NCI-H2196 (cell line): Measurements from ENCODE around the gene GPX6.
"Not testable (repeated sequence)": the region's sequence is repeated elsewhere in the genome, so short reads cannot be mapped to it uniquely, and the experiment has no call there.

Experiments used
- DNase-seq: peaks from one replicate; lab custom pipeline; 2025; ENCODE audit not compliant: unreplicated experiment; lab: John Stamatoyannopoulos, UW

The GPX6 gene

GRCh38 chr6:28525496-28526039 lies 10.0 kb upstream of the GPX6 start, which contains the start of gene GPX5:
GPX5 (plus strand) TSS chr6:28525881; CDS start chr6:28526014, 133 bp downstream.
- no peak for DNase-seq

GRCh38 chr6:28523241-28523622 lies 7.6 kb upstream of the GPX6 start:
- no peak for DNase-seq

GRCh38 chr6:28522594-28523240 lies 7.1 kb upstream of the GPX6 start:
- no peak for DNase-seq

- no peak for DNase-seq
Observed at GRCh38 chr6:28517964-28518363, 2.4 kb upstream of the GPX6 start.

- not testable (repeated sequence) for DNase-seq
Observed at GRCh38 chr6:28512387-28512786, 3.2 kb downstream of the GPX6 start.

- no peak for DNase-seq
Observed at GRCh38 chr6:28511628-28512300, 3.8 kb downstream of the GPX6 start.

- no peak for DNase-seq
Observed at GRCh38 chr6:28506807-28507475, 8.7 kb downstream of the GPX6 start.

GRCh38 chr6:28505733-28506132 lies 9.9 kb downstream of the GPX6 start:
- no peak for DNase-seq

- DNase-seq = not testable (repeated sequence)
Observed at GRCh38 chr6:28502709-28503305, 12.8 kb downstream of the GPX6 start.

GRCh38 chr6:28502136-28502535 lies 13.5 kb downstream of the GPX6 start:
- not testable (repeated sequence) for DNase-seq

GRCh38 chr6:28501259-28501658 lies 14.3 kb downstream of the GPX6 start:
- no peak for DNase-seq

- no peak for DNase-seq
Observed at GRCh38 chr6:28497893-28498292, 17.7 kb downstream of the GPX6 start.

- DNase-seq = no peak
Observed at GRCh38 chr6:28497306-28497705, 18.3 kb downstream of the GPX6 start.

- DNase-seq = no peak
Observed at GRCh38 chr6:28496099-28496779, 19.4 kb downstream of the GPX6 start.

GRCh38 chr6:28491984-28492317 lies 23.6 kb downstream of the GPX6 start:
- DNase-seq = no peak

GRCh38 chr6:28490205-28490890 lies 25.2 kb downstream of the GPX6 start:
- no peak for DNase-seq

GRCh38 chr6:28489366-28490204 lies 26.0 kb downstream of the GPX6 start:
- no peak for DNase-seq

GRCh38 chr6:28488916-28489365 lies 26.7 kb downstream of the GPX6 start:
- no peak for DNase-seq

- no peak for DNase-seq
Observed at GRCh38 chr6:28486988-28487742, 28.4 kb downstream of the GPX6 start.
